ENCODE results near the gene KCNJ6.
A peak's percentile ranks its signal among the peaks of the same experiment; 100 is the strongest.

The KCNJ6 gene

GRCh38 chr21:37866027-37866426, 50.2 kb downstream of the KCNJ6 start:
- no peak for DNase-seq (ENCODE audit: low read depth, low spot score)

- no peak for DNase-seq (ENCODE audit: low read depth, low spot score)
These were observed 51.1 kb downstream of the KCNJ6 start for GRCh38 chr21:37865156-37865555.

- peak; percentile 53 for DNase-seq (ENCODE audit: low read depth, low spot score)
These were observed 52.4 kb downstream of the KCNJ6 start for GRCh38 chr21:37863842-37864241.

- DNase-seq (ENCODE audit: low read depth, low spot score), result peak; percentile 61
These were observed 53.7 kb downstream of the KCNJ6 start for GRCh38 chr21:37862536-37862935.

GRCh38 chr21:37861561-37861960, 54.7 kb downstream of the KCNJ6 start:
- no peak for DNase-seq (ENCODE audit: low read depth, low spot score)

- no peak for DNase-seq (ENCODE audit: low read depth, low spot score)
These were observed 55.8 kb downstream of the KCNJ6 start for GRCh38 chr21:37860416-37860815.

GRCh38 chr21:37855647-37856625, 60.3 kb downstream of the KCNJ6 start:
- peak; percentile 89 for DNase-seq (ENCODE audit: low read depth, low spot score)

GRCh38 chr21:37855271-37855646, 61.0 kb downstream of the KCNJ6 start:
- DNase-seq (ENCODE audit: low read depth, low spot score), result peak; percentile 48

GRCh38 chr21:37849506-37850102, 66.7 kb downstream of the KCNJ6 start:
- peak; percentile 86 for DNase-seq (ENCODE audit: low read depth, low spot score)

GRCh38 chr21:37848721-37849490, 67.4 kb downstream of the KCNJ6 start:
- DNase-seq (ENCODE audit: low read depth, low spot score), result peak; percentile 32

- no peak for DNase-seq (ENCODE audit: low read depth, low spot score)
These were observed 70.7 kb downstream of the KCNJ6 start for GRCh38 chr21:37845535-37845934.

- DNase-seq (ENCODE audit: low read depth, low spot score), result no peak
These were observed 73.1 kb downstream of the KCNJ6 start for GRCh38 chr21:37843191-37843590.

- no peak for DNase-seq (ENCODE audit: low read depth, low spot score)
These were observed 73.9 kb downstream of the KCNJ6 start for GRCh38 chr21:37842163-37842919.

- DNase-seq (ENCODE audit: low read depth, low spot score), result peak; percentile 35
These were observed 78.9 kb downstream of the KCNJ6 start for GRCh38 chr21:37837381-37837780.

- no peak for DNase-seq (ENCODE audit: low read depth, low spot score)
These were observed 80.8 kb downstream of the KCNJ6 start for GRCh38 chr21:37835481-37835880.

GRCh38 chr21:37833301-37833700, 83.0 kb downstream of the KCNJ6 start:
- no peak for DNase-seq (ENCODE audit: low read depth, low spot score)

GRCh38 chr21:37829447-37829846, 86.8 kb downstream of the KCNJ6 start:
- DNase-seq (ENCODE audit: low read depth, low spot score), result peak; percentile 74

GRCh38 chr21:37828991-37829390, 87.3 kb downstream of the KCNJ6 start:
- DNase-seq (ENCODE audit: low read depth, low spot score), result no peak

- no peak for DNase-seq (ENCODE audit: low read depth, low spot score)
These were observed 87.7 kb downstream of the KCNJ6 start for GRCh38 chr21:37828556-37828955.

- no peak for DNase-seq (ENCODE audit: low read depth, low spot score)
These were observed 88.3 kb downstream of the KCNJ6 start for GRCh38 chr21:37827913-37828312.

GRCh38 chr21:37821786-37822450, 94.3 kb downstream of the KCNJ6 start:
- DNase-seq (ENCODE audit: low read depth, low spot score), result no peak
